GM23338 (cell line): ENCODE measurements around the gene NEURL3. TPM values are rescaled to one million over a fixed set of nuclear protein-coding genes. Genes with fewer than 3 reads are reported as not detected.

ENCODE experiments used
- ATAC-seq: fragments of 200-7000 bp; cut with Tn5 transposase; 3 replicates; pipeline ENCODE4 v1.9.1; 2020
- DNase-seq: peaks from one replicate; pipeline ENCODE4 v3.0.0-alpha.2; 2015; ENCODE audit warnings: low spot score
- H2AFZ ChIP-seq: fragments of 200-600 bp; sonication (generic); 2 replicates; pipeline ENCODE4 v1.8.0; 2016; ENCODE audit warnings: antibody characterized with exemption, mild to moderate bottlenecking, moderate library complexity
- H3F3A ChIP-seq: fragments of 200-600 bp; sonication (generic); replicated peaks from 2 replicates; pipeline ENCODE4 v1.8.0; 2017; ENCODE audit warnings: antibody characterized with exemption, mixed run types, low read depth
- H3K27ac ChIP-seq: fragments of 200-600 bp; sonication (generic); 2 replicates; pipeline ENCODE4 v1.6.1; 2016; ENCODE audit warnings: low read depth
- H3K27me3 ChIP-seq: fragments of 200-600 bp; sonication (generic); 2 replicates; pipeline ENCODE4 v1.8.0; 2016; ENCODE audit warnings: mild to moderate bottlenecking, mixed run types, moderate library complexity; ENCODE audit not compliant: insufficient read depth
- H3K36me3 ChIP-seq: fragments of 200-600 bp; sonication (generic); 2 replicates; pipeline ENCODE4 v1.8.0; 2016; ENCODE audit warnings: mild to moderate bottlenecking; ENCODE audit not compliant: insufficient read depth
- H3K4me1 ChIP-seq: fragments of 200-600 bp; sonication (generic); 2 replicates; pipeline ENCODE4 v1.8.0; 2016; ENCODE audit warnings: mild to moderate bottlenecking, moderate library complexity; ENCODE audit not compliant: insufficient read depth
- H3K4me2 ChIP-seq: fragments of 200-600 bp; sonication (generic); 2 replicates; pipeline ENCODE4 v1.7.1; 2017; ENCODE audit warnings: mixed run types
- H3K4me3 ChIP-seq: fragments of 200-600 bp; sonication (generic); 2 replicates; pipeline ENCODE4 v1.6.1; 2016; ENCODE audit warnings: mixed run types
- H3K79me2 ChIP-seq: fragments of 200-600 bp; sonication (generic); replicated peaks from 2 replicates; pipeline ENCODE4 v1.8.0; 2017; ENCODE audit warnings: mild to moderate bottlenecking; ENCODE audit not compliant: insufficient read depth
- H3K9me2 ChIP-seq: fragments of 200-600 bp; sonication (generic); 2 replicates; pipeline ENCODE4 v1.8.0; 2017; ENCODE audit not compliant: insufficient read depth
- H4K20me1 ChIP-seq: fragments of 200-600 bp; sonication (generic); replicated peaks from 2 replicates; pipeline ENCODE4 v1.8.0; 2017; ENCODE audit warnings: mild to moderate bottlenecking; ENCODE audit not compliant: insufficient read depth
- H3K27ac Mint-ChIP-seq: 2 replicates; pipeline ENCODE4 v1.8.0; 2020; ENCODE audit warnings: inconsistent platforms, mild to moderate bottlenecking, moderate library complexity, mixed read lengths
- H3K27me3 Mint-ChIP-seq: 3 replicates; pipeline ENCODE4 v1.8.0; 2022; ENCODE audit warnings: low read depth, mild to moderate bottlenecking, moderate library complexity, mixed read lengths, inconsistent platforms; ENCODE audit not compliant: insufficient read depth, poor library complexity
- H3K36me3 Mint-ChIP-seq: 3 replicates; pipeline ENCODE4 v1.8.0; 2021; ENCODE audit warnings: low read depth, mild to moderate bottlenecking, inconsistent platforms, moderate library complexity, mixed read lengths
- H3K4me1 Mint-ChIP-seq: 3 replicates; pipeline ENCODE4 v1.8.0; 2020; ENCODE audit warnings: mild to moderate bottlenecking, inconsistent platforms, mixed read lengths
- H3K4me3 Mint-ChIP-seq: 3 replicates; pipeline ENCODE4 v1.8.0; 2021; ENCODE audit warnings: moderate library complexity, mild to moderate bottlenecking, inconsistent platforms, mixed read lengths
- H3K9me3 Mint-ChIP-seq: 3 replicates; pipeline ENCODE4 v1.8.0; 2020; ENCODE audit warnings: moderate library complexity, mild to moderate bottlenecking, inconsistent platforms, mixed read lengths
- CREB1 ChIP-seq: fragments of 250-450 bp; sonication (Bioruptor Pico); IDR thresholded peaks from 2 replicates; pipeline ENCODE4 v1.5.0; 2020; ENCODE audit warnings: low read depth, mild to moderate bottlenecking, moderate library complexity
- CTCF ChIP-seq, 2 experiments: fragments of 200-600 bp in 1 of 2; sonication (generic) in 1 of 2; conservative IDR thresholded peaks; 2 replicates each; pipeline versions ENCODE4 v1.5.1 to v1.6.1; 2016 to 2017; ENCODE audit warnings: antibody characterized with exemption in 2 of 2, low read depth in 2 of 2, mild to moderate bottlenecking in 2 of 2, moderate library complexity in 1 of 2
- ETS1 ChIP-seq: IDR thresholded peaks from 2 replicates; pipeline ENCODE4 v1.6.1; 2016; ENCODE audit warnings: antibody characterized with exemption
- EZH2 ChIP-seq: fragments of 200-600 bp; sonication (generic); IDR thresholded peaks from one replicate; pipeline ENCODE4 v1.8.0; 2017; ENCODE audit warnings: antibody characterized with exemption, mild to moderate bottlenecking, low read depth; ENCODE audit not compliant: unreplicated experiment
- EZH2phosphoT487 ChIP-seq: fragments of 200-600 bp; sonication (generic); IDR thresholded peaks from one replicate; pipeline ENCODE4 v1.8.1; 2018; ENCODE audit warnings: antibody characterized with exemption; ENCODE audit not compliant: unreplicated experiment
- JUNB ChIP-seq: IDR thresholded peaks from one replicate; pipeline ENCODE4 v1.6.1; 2016; ENCODE audit warnings: antibody characterized with exemption; ENCODE audit not compliant: unreplicated experiment
- NANOG ChIP-seq: IDR thresholded peaks from 2 replicates; pipeline ENCODE4 v1.6.1; 2016; ENCODE audit warnings: antibody characterized with exemption, borderline replicate concordance
- POLR2AphosphoS5 ChIP-seq: IDR thresholded peaks from 2 replicates; pipeline ENCODE4 v1.6.1; 2016; ENCODE audit warnings: antibody characterized with exemption, low read depth
- STAT1 ChIP-seq: IDR thresholded peaks from one replicate; pipeline ENCODE4 v1.6.1; 2016; ENCODE audit warnings: antibody characterized with exemption; ENCODE audit not compliant: unreplicated experiment
- ZNF114 ChIP-seq: fragments of 250-450 bp; sonication (Bioruptor Pico); IDR thresholded peaks from 2 replicates; pipeline ENCODE4 v1.5.0; 2020; ENCODE audit warnings: mild to moderate bottlenecking, moderate library complexity
- ZNF331 ChIP-seq: fragments of 250-450 bp; sonication (Bioruptor Pico); IDR thresholded peaks from 2 replicates; pipeline ENCODE4 v1.5.0; 2020; ENCODE audit warnings: low read depth, mild to moderate bottlenecking, moderate library complexity
- polyA plus RNA-seq: library from polyadenylated mRNA; unstranded; fragments of >200 nt; fragmentation: Nextera tagmentation; extraction: Ambion mirVana; gene quantifications from 2 replicates; pipeline ENCODE4 v1.2.1, GENCODE V29; 2016
- total RNA-seq: library from RNA; depleted of rRNA; stranded (reverse); fragments of >200 nt; shearing (Covaris generic); gene quantifications from 2 replicates; pipeline ENCODE4 v1.2.3, GENCODE V29; 2014
- TF ChIP-seq, protein P1 (sequence below): fragments of 250-450 bp; sonication (Bioruptor Pico); IDR thresholded peaks from 2 replicates; pipeline ENCODE4 v1.5.0; 2020; ENCODE audit warnings: mild to moderate bottlenecking, moderate library complexity
- TF ChIP-seq, protein P2 (sequence below): IDR thresholded peaks from one replicate; pipeline ENCODE4 v1.6.1; 2018; ENCODE audit warnings: antibody characterized with exemption; ENCODE audit not compliant: unreplicated experiment

NEURL3 gene
- total and polyA plus RNA-seq, 2 experiments from 2014 or later, result 0.21 TPM; not detected in 1

GRCh38 chr2:96532641-96533291, 27.6 kb upstream of the NEURL3 start:
- H3K36me3 Mint-ChIP-seq, result no peaks in the 10 kb centered on the region
- H3K9me3 Mint-ChIP-seq, result no peaks in the 10 kb centered on the region
- H3K4me2 ChIP-seq, result peak overlapping the region; percentile 92; the same call in 1 of the 2 replicates
- H3K36me3 ChIP-seq, result no peaks in the 10 kb centered on the region
- H3K79me2 ChIP-seq, result no peaks in the 10 kb centered on the region
- no peak overlapping the region for H3K27ac ChIP-seq
- H3K27me3 Mint-ChIP-seq, result peaks cover 20% of the 10 kb centered on the region
- H3F3A ChIP-seq, result no peaks in the 10 kb centered on the region
- TF ChIP-seq CTCF (conservative IDR thresholded peaks at IDR 0.05; ENCODE audit: low read depth in 2 of 2), result no peak
- TF ChIP-seq ZNF114 (CRISPR knock-in tag), result no peak
- TF ChIP-seq NANOG, result no peak
- TF ChIP-seq EZH2phosphoT487, result no peak
- no peak for TF ChIP-seq CREB1
- TF ChIP-seq JUNB, result no peak
- no peak for TF ChIP-seq STAT1
- TF ChIP-seq POLR2AphosphoS5, result no peak
- no peak for TF ChIP-seq EZH2
- TF ChIP-seq, protein P1, sequence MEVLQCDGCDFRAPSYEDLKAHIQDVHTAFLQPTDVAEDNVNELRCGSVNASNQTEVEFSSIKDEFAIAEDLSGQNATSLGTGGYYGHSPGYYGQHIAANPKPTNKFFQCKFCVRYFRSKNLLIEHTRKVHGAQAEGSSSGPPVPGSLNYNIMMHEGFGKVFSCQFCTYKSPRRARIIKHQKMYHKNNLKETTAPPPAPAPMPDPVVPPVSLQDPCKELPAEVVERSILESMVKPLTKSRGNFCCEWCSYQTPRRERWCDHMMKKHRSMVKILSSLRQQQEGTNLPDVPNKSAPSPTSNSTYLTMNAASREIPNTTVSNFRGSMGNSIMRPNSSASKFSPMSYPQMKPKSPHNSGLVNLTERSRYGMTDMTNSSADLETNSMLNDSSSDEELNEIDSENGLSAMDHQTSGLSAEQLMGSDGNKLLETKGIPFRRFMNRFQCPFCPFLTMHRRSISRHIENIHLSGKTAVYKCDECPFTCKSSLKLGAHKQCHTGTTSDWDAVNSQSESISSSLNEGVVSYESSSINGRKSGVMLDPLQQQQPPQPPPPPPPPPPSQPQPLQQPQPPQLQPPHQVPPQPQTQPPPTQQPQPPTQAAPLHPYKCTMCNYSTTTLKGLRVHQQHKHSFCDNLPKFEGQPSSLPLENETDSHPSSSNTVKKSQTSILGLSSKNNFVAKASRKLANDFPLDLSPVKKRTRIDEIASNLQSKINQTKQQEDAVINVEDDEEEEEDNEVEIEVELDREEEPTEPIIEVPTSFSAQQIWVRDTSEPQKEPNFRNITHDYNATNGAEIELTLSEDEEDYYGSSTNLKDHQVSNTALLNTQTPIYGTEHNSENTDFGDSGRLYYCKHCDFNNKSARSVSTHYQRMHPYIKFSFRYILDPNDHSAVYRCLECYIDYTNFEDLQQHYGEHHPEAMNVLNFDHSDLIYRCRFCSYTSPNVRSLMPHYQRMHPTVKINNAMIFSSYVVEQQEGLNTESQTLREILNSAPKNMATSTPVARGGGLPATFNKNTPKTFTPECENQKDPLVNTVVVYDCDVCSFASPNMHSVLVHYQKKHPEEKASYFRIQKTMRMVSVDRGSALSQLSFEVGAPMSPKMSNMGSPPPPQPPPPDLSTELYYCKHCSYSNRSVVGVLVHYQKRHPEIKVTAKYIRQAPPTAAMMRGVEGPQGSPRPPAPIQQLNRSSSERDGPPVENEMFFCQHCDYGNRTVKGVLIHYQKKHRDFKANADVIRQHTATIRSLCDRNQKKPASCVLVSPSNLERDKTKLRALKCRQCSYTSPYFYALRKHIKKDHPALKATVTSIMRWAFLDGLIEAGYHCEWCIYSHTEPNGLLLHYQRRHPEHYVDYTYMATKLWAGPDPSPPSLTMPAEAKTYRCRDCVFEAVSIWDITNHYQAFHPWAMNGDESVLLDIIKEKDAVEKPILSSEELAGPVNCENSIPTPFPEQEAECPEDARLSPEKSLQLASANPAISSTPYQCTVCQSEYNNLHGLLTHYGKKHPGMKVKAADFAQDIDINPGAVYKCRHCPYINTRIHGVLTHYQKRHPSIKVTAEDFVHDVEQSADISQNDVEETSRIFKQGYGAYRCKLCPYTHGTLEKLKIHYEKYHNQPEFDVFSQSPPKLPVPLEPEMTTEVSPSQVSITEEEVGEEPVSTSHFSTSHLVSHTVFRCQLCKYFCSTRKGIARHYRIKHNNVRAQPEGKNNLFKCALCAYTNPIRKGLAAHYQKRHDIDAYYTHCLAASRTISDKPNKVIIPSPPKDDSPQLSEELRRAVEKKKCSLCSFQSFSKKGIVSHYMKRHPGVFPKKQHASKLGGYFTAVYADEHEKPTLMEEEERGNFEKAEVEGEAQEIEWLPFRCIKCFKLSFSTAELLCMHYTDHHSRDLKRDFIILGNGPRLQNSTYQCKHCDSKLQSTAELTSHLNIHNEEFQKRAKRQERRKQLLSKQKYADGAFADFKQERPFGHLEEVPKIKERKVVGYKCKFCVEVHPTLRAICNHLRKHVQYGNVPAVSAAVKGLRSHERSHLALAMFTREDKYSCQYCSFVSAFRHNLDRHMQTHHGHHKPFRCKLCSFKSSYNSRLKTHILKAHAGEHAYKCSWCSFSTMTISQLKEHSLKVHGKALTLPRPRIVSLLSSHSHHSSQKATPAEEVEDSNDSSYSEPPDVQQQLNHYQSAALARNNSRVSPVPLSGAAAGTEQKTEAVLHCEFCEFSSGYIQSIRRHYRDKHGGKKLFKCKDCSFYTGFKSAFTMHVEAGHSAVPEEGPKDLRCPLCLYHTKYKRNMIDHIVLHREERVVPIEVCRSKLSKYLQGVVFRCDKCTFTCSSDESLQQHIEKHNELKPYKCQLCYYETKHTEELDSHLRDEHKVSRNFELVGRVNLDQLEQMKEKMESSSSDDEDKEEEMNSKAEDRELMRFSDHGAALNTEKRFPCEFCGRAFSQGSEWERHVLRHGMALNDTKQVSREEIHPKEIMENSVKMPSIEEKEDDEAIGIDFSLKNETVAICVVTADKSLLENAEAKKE, result no peak
- TF ChIP-seq, protein P2, sequence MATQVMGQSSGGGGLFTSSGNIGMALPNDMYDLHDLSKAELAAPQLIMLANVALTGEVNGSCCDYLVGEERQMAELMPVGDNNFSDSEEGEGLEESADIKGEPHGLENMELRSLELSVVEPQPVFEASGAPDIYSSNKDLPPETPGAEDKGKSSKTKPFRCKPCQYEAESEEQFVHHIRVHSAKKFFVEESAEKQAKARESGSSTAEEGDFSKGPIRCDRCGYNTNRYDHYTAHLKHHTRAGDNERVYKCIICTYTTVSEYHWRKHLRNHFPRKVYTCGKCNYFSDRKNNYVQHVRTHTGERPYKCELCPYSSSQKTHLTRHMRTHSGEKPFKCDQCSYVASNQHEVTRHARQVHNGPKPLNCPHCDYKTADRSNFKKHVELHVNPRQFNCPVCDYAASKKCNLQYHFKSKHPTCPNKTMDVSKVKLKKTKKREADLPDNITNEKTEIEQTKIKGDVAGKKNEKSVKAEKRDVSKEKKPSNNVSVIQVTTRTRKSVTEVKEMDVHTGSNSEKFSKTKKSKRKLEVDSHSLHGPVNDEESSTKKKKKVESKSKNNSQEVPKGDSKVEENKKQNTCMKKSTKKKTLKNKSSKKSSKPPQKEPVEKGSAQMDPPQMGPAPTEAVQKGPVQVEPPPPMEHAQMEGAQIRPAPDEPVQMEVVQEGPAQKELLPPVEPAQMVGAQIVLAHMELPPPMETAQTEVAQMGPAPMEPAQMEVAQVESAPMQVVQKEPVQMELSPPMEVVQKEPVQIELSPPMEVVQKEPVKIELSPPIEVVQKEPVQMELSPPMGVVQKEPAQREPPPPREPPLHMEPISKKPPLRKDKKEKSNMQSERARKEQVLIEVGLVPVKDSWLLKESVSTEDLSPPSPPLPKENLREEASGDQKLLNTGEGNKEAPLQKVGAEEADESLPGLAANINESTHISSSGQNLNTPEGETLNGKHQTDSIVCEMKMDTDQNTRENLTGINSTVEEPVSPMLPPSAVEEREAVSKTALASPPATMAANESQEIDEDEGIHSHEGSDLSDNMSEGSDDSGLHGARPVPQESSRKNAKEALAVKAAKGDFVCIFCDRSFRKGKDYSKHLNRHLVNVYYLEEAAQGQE, result no peak
- TF ChIP-seq ZNF331, result no peak
- no peak for TF ChIP-seq ETS1
- H2AFZ ChIP-seq, result peak overlapping the region; percentile 72
- DNase-seq, result no peak
- peaks cover 29% of the 10 kb centered on the region for H3K4me1 Mint-ChIP-seq
- no peak overlapping the region; the same call in 2 of the 3 replicates for H3K4me3 Mint-ChIP-seq
- H3K27me3 ChIP-seq, result peaks cover 32% of the 10 kb centered on the region
- H3K27ac Mint-ChIP-seq, result no peak overlapping the region
- ATAC-seq, result no peak
- H4K20me1 ChIP-seq, result no peaks in the 10 kb centered on the region; the same call in 1 of the 2 replicates
- H3K9me2 ChIP-seq, result no peaks in the 10 kb centered on the region
- H3K4me3 ChIP-seq, result 0 out of 2 replicates have a peak overlapping the region, but pooled peaks have one; percentile 54
- H3K4me1 ChIP-seq, result peaks cover 29% of the 10 kb centered on the region
